ENCODE measurements around the gene EXOC4. TPM values are rescaled to one million over a fixed set of nuclear protein-coding genes. Genes with fewer than 3 reads are reported as not detected.

The EXOC4 gene
- total and polyA plus RNA-seq, 2 of the 13 experiments (the other 11 are each of a cell fraction or from before 2014, with no cell fraction given): 22.5 to 39.0 TPM

- Histone ChIP-seq H4K20me1 (ENCODE audit: insufficient read depth, low read length) (no peaks in the 10 kb centered on the region), H3K27me3 (ENCODE audit: control insufficient read depth in 1 of 2, insufficient read depth in 2 of 2, low read length in 2 of 2) (no peaks in the 10 kb centered on the region), H3K4me1 (ENCODE audit: insufficient read depth, low read length) (no peaks in the 10 kb centered on the region), H3K9ac (ENCODE audit: insufficient read depth, low read depth, low read length) (no peak overlapping the region), H2AFZ (ENCODE audit: low read length) (no peak overlapping the region), H3K27ac (ENCODE audit: extremely low read length, insufficient read depth, low read length) (no peak overlapping the region), H3K9me3 (ENCODE audit: low read length) (no peaks in the 10 kb centered on the region), H3K4me2 (ENCODE audit: low read depth, low read length) (no peak overlapping the region), H3K36me3 (replicated peaks in 1 of 2; ENCODE audit: control insufficient read depth in 1 of 2, insufficient read depth in 2 of 2, low read length in 2 of 2) (peaks cover 0 to 1% of the 10 kb centered on the region in 2 experiments; a peak in 1 of 5 replicates), H3K79me2 (ENCODE audit: insufficient read depth, low read length) (no peaks in the 10 kb centered on the region), H3K4me3 (replicated peaks in 1 of 3; ENCODE audit: insufficient read depth in 1 of 3, low read depth in 2 of 3, low read length in 3 of 3) (no peak overlapping the region)
- ATAC-seq (no peak), FAIRE-seq (no peak), DNase-seq (ENCODE audit: low spot score) (no peak)
- CTCF ChIA-PET (ENCODE audit: low intra/inter-chr PET ratio, low total read pairs): no interaction called here
- POLR2A ChIA-PET: interaction anchor here (1.0 kb wide), 1 partner anchor 15 kb away, joined by 3 read pairs; the partner anchor contains the start of gene EXOC4
- no peak for TF ChIP-seq SMC3 (IDR thresholded peaks at IDR 0.05; ENCODE audit: low read length)
- TF ChIP-seq ZNF567 (CRISPR knock-in tag; IDR thresholded peaks at IDR 0.05; ENCODE audit: borderline replicate concordance): no peak
- TF ChIP-seq MTA3 (CRISPR knock-in tag; IDR thresholded peaks at IDR 0.05): no peak
- TF ChIP-seq ZFP36L2 (CRISPR knock-in tag; IDR thresholded peaks at IDR 0.05): no peak
- no peak for TF ChIP-seq SP5 (CRISPR knock-in tag; IDR thresholded peaks at IDR 0.05; ENCODE audit: borderline replicate concordance, low read depth)
- no peak for TF ChIP-seq ZNF343 (CRISPR knock-in tag; IDR thresholded peaks at IDR 0.05)
- no peak for TF ChIP-seq ZNF616 (CRISPR knock-in tag; IDR thresholded peaks at IDR 0.05; ENCODE audit: low read depth)
- no peak for TF ChIP-seq SP1 (IDR thresholded peaks at IDR 0.05)
- TF ChIP-seq SP1 (CRISPR knock-in tag; IDR thresholded peaks at IDR 0.05): no peak
- TF ChIP-seq CBX1 (IDR thresholded peaks at IDR 0.05; ENCODE audit: low read depth): no peak
- TF ChIP-seq PTBP1 (IDR thresholded peaks at IDR 0.05; ENCODE audit: low read depth, low read length, poor library complexity, severe bottlenecking): no peak
- TF ChIP-seq TCF7L2 (IDR thresholded peaks at IDR 0.05; ENCODE audit: low read depth, low read length): no peak
- no peak for TF ChIP-seq ZNF569 (CRISPR knock-in tag; IDR thresholded peaks at IDR 0.05; ENCODE audit: borderline replicate concordance)
- no peak for TF ChIP-seq SOX13 (IDR thresholded peaks at IDR 0.05)
- TF ChIP-seq SOX13 (CRISPR knock-in tag; conservative IDR thresholded peaks at IDR 0.05 in 1 of 2, IDR thresholded peaks at IDR 0.05 in 1 of 2): no peak
- TF ChIP-seq ZNF800 (CRISPR knock-in tag; IDR thresholded peaks at IDR 0.05): no peak
- TF ChIP-seq, protein P1, sequence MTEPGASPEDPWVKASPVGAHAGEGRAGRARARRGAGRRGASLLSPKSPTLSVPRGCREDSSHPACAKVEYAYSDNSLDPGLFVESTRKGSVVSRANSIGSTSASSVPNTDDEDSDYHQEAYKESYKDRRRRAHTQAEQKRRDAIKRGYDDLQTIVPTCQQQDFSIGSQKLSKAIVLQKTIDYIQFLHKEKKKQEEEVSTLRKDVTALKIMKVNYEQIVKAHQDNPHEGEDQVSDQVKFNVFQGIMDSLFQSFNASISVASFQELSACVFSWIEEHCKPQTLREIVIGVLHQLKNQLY (CRISPR knock-in tag; IDR thresholded peaks at IDR 0.05): no peak
- no peak for TF ChIP-seq HNF4G (IDR thresholded peaks at IDR 0.05; ENCODE audit: borderline replicate concordance, low read depth, low read length)
- no peak for TF ChIP-seq HNF4G (CRISPR knock-in tag; IDR thresholded peaks at IDR 0.05; ENCODE audit: borderline replicate concordance, low read depth)
- no peak for TF ChIP-seq NFKBIZ (CRISPR knock-in tag; IDR thresholded peaks at IDR 0.05)
- no peak for TF ChIP-seq SYNCRIP (IDR thresholded peaks at IDR 0.05; ENCODE audit: insufficient read depth, low read depth, low read length)
- TF ChIP-seq SRY (CRISPR knock-in tag; IDR thresholded peaks at IDR 0.05): no peak
- no peak for TF ChIP-seq KAT2B (IDR thresholded peaks at IDR 0.05; ENCODE audit: borderline replicate concordance, low read depth, low read length)
- no TSS peak for BruUV-seq (replicated peaks)
- 97% methylated on average over 2 of the region's 2 CpGs for WGBS (ENCODE audit: low lambda C conversion rate)
- in situ Hi-C loops (cut with HindIII; ENCODE audit: extremely low pct_ligation_motif_present, low pct_unique_long_range_greater_than_20kb): no loop called here
- intact Hi-C loops (cut with micrococcal nuclease; ENCODE audit: unreplicated experiment): no loop called here
These were observed 15.5 kb downstream of the EXOC4 start for GRCh38 chr7:133268355-133268754.

Data from HepG2 (cell line).